HepG2 (cell line): ENCODE measurements around the gene AUP1. TPM values are rescaled to one million over a fixed set of nuclear protein-coding genes. Genes with fewer than 3 reads are reported as not detected.

Experiments
- FOXA1 ChIP-seq, 2 experiments: fragments of 450-650 bp in 1 of 2; sonication (generic) in 1 of 2; formaldehyde crosslinking in 1 of 2; IDR thresholded peaks; 2 replicates each; pipeline versions ENCODE4 v1.4.0 to v1.6.1; 2016 to 2020; ENCODE audit warnings: missing genetic modification reagents in 1 of 2
- GATA4 ChIP-seq: sonication (generic); IDR thresholded peaks from 2 replicates; pipeline ENCODE4 v1.6.1; 2016; ENCODE audit warnings: antibody characterized with exemption, low read depth, borderline replicate concordance
- HMGA1 ChIP-seq: sonication (generic); formaldehyde crosslinking; conservative IDR thresholded peaks from 2 replicates; pipeline ENCODE4 v1.4.0; 2020; ENCODE audit warnings: missing genetic modification reagents
- KAT2B ChIP-seq: fragments of 150-350 bp; IDR thresholded peaks from 2 replicates; pipeline ENCODE4 v1.6.1; 2014; ENCODE audit warnings: low read depth, low read length, borderline replicate concordance
- KAT7 ChIP-seq: IDR thresholded peaks from 2 replicates; pipeline ENCODE4 v1.6.1; 2018; ENCODE audit warnings: borderline replicate concordance, missing compliant biosample characterization
- MAFK ChIP-seq, 2 experiments: IDR thresholded peaks in 1 of 2; conservative IDR thresholded peaks in 1 of 2; 2 replicates each; pipeline ENCODE4 v1.6.1; 2011; ENCODE audit warnings: improper control_type of control experiment in 2 of 2, low read length in 2 of 2
- MTA3 ChIP-seq: sonication (generic); formaldehyde crosslinking; IDR thresholded peaks from 2 replicates; pipeline ENCODE4 v1.4.0; 2020; ENCODE audit warnings: missing genetic modification reagents
- PHF8 ChIP-seq: sonication (generic); formaldehyde crosslinking; IDR thresholded peaks from 2 replicates; pipeline ENCODE4 v1.5.0; 2020; ENCODE audit warnings: missing genetic modification reagents
- PRDM15 ChIP-seq: sonication (generic); formaldehyde crosslinking; IDR thresholded peaks from 2 replicates; pipeline ENCODE4 v1.4.0; 2020; ENCODE audit warnings: missing genetic modification reagents
- RNF219 ChIP-seq: sonication (generic); formaldehyde crosslinking; IDR thresholded peaks from 2 replicates; pipeline ENCODE4 v1.5.0; 2020; ENCODE audit warnings: mild to moderate bottlenecking, missing genetic modification reagents
- SMAD9 ChIP-seq: sonication (generic); formaldehyde crosslinking; IDR thresholded peaks from 2 replicates; pipeline ENCODE4 v1.5.1; 2020; ENCODE audit warnings: mild to moderate bottlenecking, missing genetic modification reagents
- YEATS4 ChIP-seq: sonication (generic); formaldehyde crosslinking; IDR thresholded peaks from 2 replicates; pipeline ENCODE4 v1.4.0; 2020; ENCODE audit warnings: missing genetic modification reagents, borderline replicate concordance
- ZBTB49 ChIP-seq: sonication (generic); formaldehyde crosslinking; IDR thresholded peaks from 2 replicates; pipeline ENCODE4 v1.4.0; 2020; ENCODE audit warnings: missing genetic modification reagents, borderline replicate concordance
- ZBTB7B ChIP-seq: sonication (generic); formaldehyde crosslinking; IDR thresholded peaks from 2 replicates; pipeline ENCODE4 v1.4.0; 2020; ENCODE audit warnings: missing genetic modification reagents
- ZNF225 ChIP-seq: sonication (generic); formaldehyde crosslinking; IDR thresholded peaks from 2 replicates; pipeline ENCODE4 v1.4.0; 2020; ENCODE audit warnings: mild to moderate bottlenecking, missing genetic modification reagents
- ZNF577 ChIP-seq: sonication (generic); formaldehyde crosslinking; IDR thresholded peaks from 2 replicates; pipeline ENCODE4 v1.4.0; 2020; ENCODE audit warnings: mild to moderate bottlenecking, low read depth, missing genetic modification reagents, borderline replicate concordance
- ZSCAN29 ChIP-seq: sonication (generic); formaldehyde crosslinking; conservative IDR thresholded peaks from 2 replicates; pipeline ENCODE4 v1.4.0; 2020; ENCODE audit warnings: mild to moderate bottlenecking, missing genetic modification reagents
- ZSCAN31 ChIP-seq: sonication (generic); formaldehyde crosslinking; IDR thresholded peaks from 2 replicates; pipeline ENCODE4 v1.5.0; 2020; ENCODE audit warnings: low read depth, mild to moderate bottlenecking, missing genetic modification reagents
- polyA plus RNA-seq, 8 experiments: library from polyadenylated mRNA; depleted of rRNA in 3 of 8; stranded (reverse) in 7 of 8; unstranded in 1 of 8; fragments of >200 nt; fragmentation: Illumina TruSeq in 4 of 8; extraction: Trizol in 4 of 8; gene quantifications; 2 replicates each; pipeline versions ENCODE4 v1.2.1 to v1.2.3, GENCODE V29; 2011 to 2016; ENCODE audit warnings: low read depth in 4 of 8, missing spikeins in 1 of 8, mixed read lengths in 1 of 8; ENCODE audit not compliant: insufficient read depth in 1 of 8
- total RNA-seq, 5 experiments: library from RNA; depleted of rRNA; stranded (reverse); fragments of >200 nt; fragmentation: Illumina TruSeq; extraction: Trizol; gene quantifications; 2 replicates each; pipeline ENCODE4 v1.2.3, GENCODE V29; 2016; ENCODE audit warnings: low read depth in 1 of 5
- TF ChIP-seq, protein P1 (sequence below): sonication (generic); formaldehyde crosslinking; IDR thresholded peaks from 2 replicates; pipeline ENCODE4 v1.8.0; 2022; ENCODE audit warnings: missing genetic modification reagents, mild to moderate bottlenecking, inconsistent platforms, borderline replicate concordance

Gene AUP1
- total and polyA plus RNA-seq, 2 of the 13 experiments (the other 11 are each of a cell fraction or from before 2014, with no cell fraction given) = 174 to 267 TPM

GRCh38 chr2:74525717-74526648 is 3.5 kb downstream of the AUP1 start, which contains the start of gene DQX1 (continued):
- no peak for TF ChIP-seq MTA3 (CRISPR knock-in tag)
- TF ChIP-seq, protein P1, sequence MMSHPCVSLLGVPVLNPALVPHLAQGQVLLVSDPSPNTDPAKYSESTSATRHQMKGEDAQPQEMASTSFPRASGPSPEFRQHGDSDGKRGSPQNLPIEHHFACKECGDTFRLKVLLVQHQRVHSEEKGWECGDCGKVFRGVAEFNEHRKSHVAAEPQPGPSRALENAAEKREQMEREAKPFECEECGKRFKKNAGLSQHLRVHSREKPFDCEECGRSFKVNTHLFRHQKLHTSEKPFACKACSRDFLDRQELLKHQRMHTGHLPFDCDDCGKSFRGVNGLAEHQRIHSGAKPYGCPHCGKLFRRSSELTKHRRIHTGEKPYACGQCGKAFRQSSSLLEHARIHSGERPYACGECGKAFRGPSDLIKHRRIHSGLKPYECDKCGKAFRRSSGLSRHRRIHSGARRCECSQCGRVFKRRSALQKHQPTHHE (CRISPR knock-in tag) = 0 out of 2 replicates have a peak, but pooled peaks have one; percentile 27
- no peak for TF ChIP-seq ZSCAN29 (CRISPR knock-in tag)
- TF ChIP-seq ZBTB49 (CRISPR knock-in tag) = no peak
- TF ChIP-seq ZSCAN31 (CRISPR knock-in tag) = peak; percentile 88; the same call in 1 of the 2 replicates
- no peak for TF ChIP-seq FOXA1 (IDR thresholded peaks at IDR 0.05)
- TF ChIP-seq FOXA1 (CRISPR knock-in tag; IDR thresholded peaks at IDR 0.05) = peak; percentile 44
- no peak for TF ChIP-seq ZNF577 (CRISPR knock-in tag)
- TF ChIP-seq RNF219 = no peak
- TF ChIP-seq ZBTB7B = peak; percentile 64; the same call in 1 of the 2 replicates
- TF ChIP-seq ZNF225 (CRISPR knock-in tag) = no peak
- TF ChIP-seq PHF8 (CRISPR knock-in tag) = peak; percentile 21; the same call in 1 of the 2 replicates
- TF ChIP-seq PRDM15 (CRISPR knock-in tag) = no peak
- no peak; the same call in 1 of the 2 replicates for TF ChIP-seq GATA4
- peak; percentile 87 for TF ChIP-seq YEATS4 (CRISPR knock-in tag)
- no peak for TF ChIP-seq HMGA1 (CRISPR knock-in tag)
- 0 out of 4 replicates have a peak, but pooled peaks of 1 of the 2 experiments have one; percentile 0 for TF ChIP-seq MAFK (conservative IDR thresholded peaks at IDR 0.05 in 1 of 2, IDR thresholded peaks at IDR 0.05 in 1 of 2; ENCODE audit: low read length in 2 of 2)
- TF ChIP-seq KAT7 (CRISPR knock-in tag) = peak; percentile 74; the same call in 1 of the 2 replicates
- TF ChIP-seq SMAD9 (CRISPR knock-in tag) = no peak
- no peak for TF ChIP-seq KAT2B
